Measurements from ENCODE around the gene AKAP8L. TPM values are rescaled to one million over a fixed set of nuclear protein-coding genes. Genes with fewer than 3 reads are reported as not detected.
"Not testable (repeated sequence)": the region's sequence is repeated elsewhere in the genome, so short reads cannot be mapped to it uniquely, and the experiment has no call there.

AKAP8L gene
- total and polyA plus RNA-seq, 12 donors, result 45.2 to 140 (median 63.1) TPM

DNA sequence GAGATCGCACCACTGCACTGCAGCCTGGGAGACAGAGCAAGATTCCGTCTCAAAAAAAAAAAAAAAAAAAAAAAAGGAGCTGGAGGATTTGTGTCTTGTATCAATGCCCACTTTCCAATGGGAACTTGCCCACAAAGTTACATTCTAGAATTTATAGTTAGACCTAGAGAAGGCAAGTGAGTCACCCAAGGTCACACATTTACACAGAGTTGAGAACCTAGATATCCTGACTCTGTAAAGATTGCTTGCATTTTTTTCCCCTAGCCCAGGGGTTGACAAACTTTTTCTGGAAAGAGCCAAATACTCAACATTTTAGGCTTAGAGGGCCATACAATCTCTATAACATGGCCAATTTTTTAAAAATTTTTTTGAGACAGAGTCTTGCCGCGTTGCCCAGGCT, 78.7 kb downstream of the AKAP8L start:
- TF ChIP-seq, protein P1, sequence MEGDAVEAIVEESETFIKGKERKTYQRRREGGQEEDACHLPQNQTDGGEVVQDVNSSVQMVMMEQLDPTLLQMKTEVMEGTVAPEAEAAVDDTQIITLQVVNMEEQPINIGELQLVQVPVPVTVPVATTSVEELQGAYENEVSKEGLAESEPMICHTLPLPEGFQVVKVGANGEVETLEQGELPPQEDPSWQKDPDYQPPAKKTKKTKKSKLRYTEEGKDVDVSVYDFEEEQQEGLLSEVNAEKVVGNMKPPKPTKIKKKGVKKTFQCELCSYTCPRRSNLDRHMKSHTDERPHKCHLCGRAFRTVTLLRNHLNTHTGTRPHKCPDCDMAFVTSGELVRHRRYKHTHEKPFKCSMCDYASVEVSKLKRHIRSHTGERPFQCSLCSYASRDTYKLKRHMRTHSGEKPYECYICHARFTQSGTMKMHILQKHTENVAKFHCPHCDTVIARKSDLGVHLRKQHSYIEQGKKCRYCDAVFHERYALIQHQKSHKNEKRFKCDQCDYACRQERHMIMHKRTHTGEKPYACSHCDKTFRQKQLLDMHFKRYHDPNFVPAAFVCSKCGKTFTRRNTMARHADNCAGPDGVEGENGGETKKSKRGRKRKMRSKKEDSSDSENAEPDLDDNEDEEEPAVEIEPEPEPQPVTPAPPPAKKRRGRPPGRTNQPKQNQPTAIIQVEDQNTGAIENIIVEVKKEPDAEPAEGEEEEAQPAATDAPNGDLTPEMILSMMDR (IDR thresholded peaks at IDR 0.05), result no peak
- WGBS, 2 donors, result 98 to 100% methylated on average over 4 of the region's 4 CpGs
- Histone ChIP-seq H3K27me3 (no peaks in the 10 kb centered on the region), H3K36me3 (peaks cover 0 to 27% (median 0%) of the 10 kb centered on the region in 9 donors), H3K9me3 (no peaks in the 10 kb centered on the region), H3K27ac (no peak overlapping the region), H3K4me1 (peaks cover 0 to 25% (median 6%) of the 10 kb centered on the region in 9 donors), H3K4me3 (no peak overlapping the region)
- no peak for DNase-seq
- intact Hi-C loops (cut with DNase I), result no loop called here
- ATAC-seq, result no peak

DNA sequence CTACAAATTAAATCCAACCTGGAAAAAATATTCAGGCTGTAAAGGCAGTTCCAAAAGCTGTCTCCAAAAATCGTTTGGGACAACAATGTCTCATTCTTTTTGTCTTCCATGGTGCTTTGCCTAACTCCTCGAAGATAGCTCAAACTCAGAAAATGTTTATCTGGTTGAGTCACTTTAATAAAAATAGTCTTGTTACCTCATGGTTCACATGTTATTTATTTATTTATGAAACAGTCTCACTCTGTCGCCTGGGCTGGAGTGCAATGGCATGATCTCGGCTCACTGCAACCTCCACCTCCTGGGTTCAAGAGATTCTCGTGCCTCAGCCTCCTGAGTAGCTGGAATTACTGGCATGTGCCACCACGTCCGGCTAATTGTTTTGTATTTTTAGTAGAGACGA, 81.6 kb downstream of the AKAP8L start:
- Histone ChIP-seq H3K4me1 (peaks cover 0 to 42% (median 20%) of the 10 kb centered on the region in 9 donors), H3K27me3 (no peaks in the 10 kb centered on the region), H3K4me3 (no peak overlapping the region), H3K27ac (peak overlapping the region in 6 of 10 donors; percentile 29 to 71 (median 50)), H3K36me3 (peaks cover 0 to 15% (median 0%) of the 10 kb centered on the region in 9 donors), H3K9me3 (no peaks in the 10 kb centered on the region)
- 39 to 47% methylated on average over 8 of the region's 8 CpGs for WGBS, 2 donors
- ATAC-seq (peak in 5 of 8 donors; percentile 38 to 68 (median 55)), DNase-seq (no peak)
- intact Hi-C loops (cut with DNase I), result loop anchor here in 2 of 10 donors (10.0 kb wide), 2 partner anchors 72 to 218 kb away; no protein-coding TSS in a partner anchor
- TF ChIP-seq, protein P1 (IDR thresholded peaks at IDR 0.05), result no peak

DNA sequence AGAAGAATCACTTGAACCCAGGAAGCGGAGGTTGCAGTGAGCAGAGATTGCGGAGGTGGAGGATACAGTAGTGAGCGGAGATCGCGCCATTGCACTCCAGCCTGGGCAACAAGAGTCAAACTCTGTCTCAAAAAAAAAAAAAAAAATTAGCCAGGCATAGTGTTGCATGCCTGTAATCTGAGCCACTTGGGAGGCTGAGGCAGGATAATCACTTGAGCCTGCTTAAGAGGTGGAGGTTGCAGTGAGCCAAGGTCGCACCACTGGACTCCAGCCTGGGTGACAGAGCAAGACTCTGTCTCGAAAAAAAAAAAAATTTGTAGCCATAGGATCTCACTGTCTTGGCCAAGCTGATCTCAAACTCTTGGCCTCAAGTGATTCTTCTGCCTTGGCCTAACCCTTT, 82.8 kb downstream of the AKAP8L start:
- ATAC-seq, result peak in 3 of 8 donors; percentile 6 to 53 (median 43)
- intact Hi-C loops (cut with DNase I), result loop anchor here in 2 of 10 donors (10.0 kb wide), 2 partner anchors 71 to 219 kb away; no protein-coding TSS in a partner anchor

DNA sequence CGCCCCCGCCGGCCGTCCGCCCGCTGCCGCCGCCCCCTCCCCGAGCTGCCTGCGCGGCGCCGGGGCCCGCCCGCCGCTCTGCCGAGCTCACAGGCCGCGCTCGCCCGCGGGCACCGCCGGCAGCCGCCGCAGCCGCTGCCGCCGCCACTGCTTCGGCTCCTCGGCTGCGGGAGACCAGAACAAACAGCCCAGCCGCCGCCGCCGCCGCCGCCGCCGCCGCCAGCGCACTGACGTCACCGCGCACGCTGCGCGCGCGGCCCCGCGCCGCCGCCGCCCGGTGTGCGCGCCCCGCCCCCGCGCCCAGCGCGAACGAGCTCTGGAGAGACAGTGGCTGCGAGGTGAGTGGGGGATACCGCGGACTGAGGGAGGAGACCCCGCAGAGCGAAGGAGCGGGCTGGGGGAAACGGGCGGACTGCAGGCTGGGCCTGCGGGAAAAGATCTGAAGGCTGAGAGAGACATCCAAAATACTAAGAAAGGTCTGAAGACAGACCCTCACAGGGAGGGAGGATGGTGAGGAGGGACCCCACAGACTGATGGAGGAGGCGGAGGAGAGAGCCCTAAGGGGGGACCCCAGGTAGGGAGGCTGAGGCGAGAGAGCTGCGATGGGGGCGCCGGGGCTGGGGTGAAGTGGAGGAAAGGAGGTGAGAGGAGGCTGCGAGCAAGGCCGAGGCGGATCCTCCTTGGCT, 86.3 kb downstream of the AKAP8L start, which contains the start of gene BRD4:
Gene BRD4 (minus strand): TSS at position 229 of the 686 bp plus-strand sequence. CDS start 59,440 bp downstream, outside the sequence.
- 2 to 3% methylated on average over 51 to 81 of the region's 81 CpGs for WGBS, 2 donors
- Histone ChIP-seq H3K27me3 (no peaks in the 10 kb centered on the region), H3K27ac (peak within 1 kb of the TSS; percentile 84 to 96 (median 93)), H3K9me3 (no peaks in the 10 kb centered on the region), H3K4me3 (peak within 1 kb of the TSS; percentile 90 to 99 (median 96)), H3K4me1 (peaks cover 5 to 76% (median 55%) of the 10 kb centered on the region in 9 donors), H3K36me3 (peaks cover 0 to 4% (median 0%) of the 10 kb centered on the region in 9 donors)
- TF ChIP-seq, protein P1 (IDR thresholded peaks at IDR 0.05), result no peak
- DNase-seq (peak; percentile 64 to 80), ATAC-seq (peak; percentile 69 to 86 (median 81))
- intact Hi-C loops (cut with DNase I), result loop anchor here in 6 of 10 donors (5.0 to 10.0 kb wide), 7 partner anchors 35 to 222 kb away; partner anchors contain the start of gene AKAP8 (in 2 of the 6)

More for the DNA sequence above, 82.8 kb downstream of the AKAP8L start:
- WGBS, 2 donors, result 66 to 69% methylated on average over 7 of the region's 7 CpGs
- not testable (repeated sequence) for H3K9me3 ChIP-seq, DNase-seq, H3K4me3 ChIP-seq, H3K27me3 ChIP-seq
- Histone ChIP-seq H3K27ac (peak overlapping the region in 4 of 10 donors; percentile 46 to 71 (median 60)), H3K36me3 (peaks cover 0 to 15% (median 0%) of the 10 kb centered on the region in 9 donors), H3K4me1 (peaks cover 0 to 45% (median 20%) of the 10 kb centered on the region in 9 donors)

Data from heart right ventricle (tissue), 16 donors.